HG03432 (cell line): ENCODE data around the gene SMIM35.
"Not testable (repeated sequence)": the region's sequence is repeated elsewhere in the genome, so short reads cannot be mapped to it uniquely, and the experiment has no call there.

ENCODE experiments used
- ATAC-seq: cut with Tn5 transposase; IDR thresholded peaks from one replicate; pipeline ENCODE4 v1.9.1; 2021; ENCODE audit warnings: mild to moderate bottlenecking, moderate library complexity; ENCODE audit not compliant: unreplicated experiment

The SMIM35 gene

GRCh38 chr11:117992136-117992535 is 94.6 kb downstream of the SMIM35 start:
- ATAC-seq = no peak

GRCh38 chr11:117989351-117990102 is 97.2 kb downstream of the SMIM35 start:
- ATAC-seq = no peak

GRCh38 chr11:117986981-117987574 is 99.7 kb downstream of the SMIM35 start:
- peak; percentile 39 for ATAC-seq

GRCh38 chr11:117985953-117986887 is 100.5 kb downstream of the SMIM35 start, which contains the start of gene IL10RA:
Gene IL10RA (plus strand): TSS chr11:117986394. CDS start chr11:117986468, 74 bp downstream.
- ATAC-seq = peak; percentile 89

DNA sequence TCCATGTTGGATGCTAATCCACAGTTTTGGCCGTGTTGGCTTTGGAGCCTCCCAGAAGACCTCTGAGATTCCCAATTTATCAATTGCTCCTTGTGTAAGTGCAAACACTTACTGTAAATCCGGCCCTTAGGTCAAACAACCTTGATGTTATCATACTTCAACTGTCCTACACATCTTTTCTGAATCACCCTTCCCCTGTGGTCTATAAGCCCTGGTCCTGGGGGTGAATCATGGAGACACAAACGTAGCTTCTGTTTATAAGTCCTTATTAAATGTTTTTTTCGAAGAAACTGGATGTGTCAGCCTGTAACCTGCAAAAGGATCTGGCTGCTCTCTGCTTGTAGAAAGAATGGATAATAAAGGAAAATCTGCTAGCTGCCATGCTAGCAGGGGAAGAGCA is 102.3 kb downstream of the SMIM35 start:
- no peak for ATAC-seq

GRCh38 chr11:117983163-117983475 is 103.6 kb downstream of the SMIM35 start:
- ATAC-seq = no peak

- no peak for ATAC-seq
Measured at GRCh38 chr11:117980720-117981119, 106.0 kb downstream of the SMIM35 start.

DNA sequence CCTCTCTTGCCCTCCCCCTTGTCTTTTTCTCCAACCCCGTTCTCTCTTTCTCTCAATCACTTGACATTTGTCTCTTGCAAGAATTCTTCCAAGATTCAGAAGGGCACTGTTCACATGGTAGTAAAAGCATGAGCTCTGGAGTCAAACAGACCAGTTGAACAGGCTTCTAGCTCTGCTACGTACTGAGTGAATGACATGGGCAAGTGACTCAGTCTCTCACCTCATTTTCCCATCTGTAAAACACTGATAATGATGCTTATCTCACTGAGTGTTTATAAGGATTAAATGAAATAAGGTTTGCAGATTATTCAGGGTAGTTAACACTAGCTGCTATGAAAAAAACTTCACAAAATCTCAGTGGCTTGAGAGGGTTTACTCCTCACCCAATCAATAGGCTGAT is 106.5 kb downstream of the SMIM35 start:
- no peak for ATAC-seq

DNA sequence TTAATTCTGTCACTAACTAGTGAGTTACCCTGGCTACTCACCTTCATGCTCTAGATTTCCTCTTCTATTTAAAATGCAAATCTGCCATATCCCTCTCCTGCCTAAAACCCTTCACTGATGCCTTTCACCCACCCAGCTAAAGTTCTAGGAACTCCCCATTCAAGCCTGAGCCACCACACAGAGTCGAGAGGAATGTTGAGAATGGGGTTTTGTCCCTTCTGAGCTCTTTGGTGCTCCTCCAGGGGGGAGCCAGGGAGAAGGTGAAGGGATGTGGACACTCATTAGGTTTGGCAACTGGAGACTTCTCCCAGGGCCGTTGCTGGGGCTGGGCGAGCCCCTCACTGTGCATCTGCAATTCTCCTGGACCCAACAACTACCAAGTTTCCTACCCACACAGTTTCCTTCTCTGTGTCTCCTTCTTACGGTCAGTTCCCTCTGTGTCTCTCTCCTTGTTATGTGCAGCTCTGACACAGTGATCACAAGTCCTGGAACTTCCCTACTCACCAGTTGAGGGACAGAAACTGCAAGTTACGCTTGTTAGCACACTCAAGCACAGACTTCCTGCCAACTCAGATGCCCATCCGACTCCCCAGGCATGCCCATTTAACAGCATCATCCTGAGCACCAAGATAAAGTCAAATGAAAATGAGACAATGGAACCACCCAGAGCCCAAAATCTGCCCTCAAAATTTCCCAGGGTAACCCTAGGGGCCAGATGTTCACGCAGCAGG is 107.1 kb downstream of the SMIM35 start:
- peak; percentile 70 for ATAC-seq

GRCh38 chr11:117978991-117979390 is 107.8 kb downstream of the SMIM35 start:
- no peak for ATAC-seq

- ATAC-seq = not testable (repeated sequence)
Measured at GRCh38 chr11:117978291-117978910, 108.4 kb downstream of the SMIM35 start.

GRCh38 chr11:117977612-117978264 is 109.0 kb downstream of the SMIM35 start:
- not testable (repeated sequence) for ATAC-seq

DNA sequence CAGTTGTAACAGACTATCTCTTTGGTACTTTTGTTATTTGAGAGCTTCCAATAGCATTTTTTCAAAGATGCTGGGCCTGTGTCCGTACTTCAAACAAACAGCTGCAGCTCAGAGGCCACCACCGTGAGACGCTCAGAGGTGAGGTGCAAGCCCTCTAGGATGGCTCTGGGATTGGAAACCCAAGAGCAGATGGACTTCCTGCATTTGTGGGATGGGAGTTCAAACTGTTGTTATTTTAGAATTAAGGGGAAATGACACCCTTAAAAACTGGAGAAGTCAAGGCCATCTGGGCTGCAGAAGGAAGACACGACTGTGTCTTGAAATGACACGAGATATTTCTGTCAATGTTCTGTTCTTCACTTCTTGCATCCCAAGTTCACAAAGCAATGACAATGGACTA is 109.7 kb downstream of the SMIM35 start:
- no peak for ATAC-seq

GRCh38 chr11:117976445-117976844 is 110.3 kb downstream of the SMIM35 start:
- ATAC-seq = no peak

- ATAC-seq = no peak
Measured at GRCh38 chr11:117973503-117973860, 113.3 kb downstream of the SMIM35 start.

DNA sequence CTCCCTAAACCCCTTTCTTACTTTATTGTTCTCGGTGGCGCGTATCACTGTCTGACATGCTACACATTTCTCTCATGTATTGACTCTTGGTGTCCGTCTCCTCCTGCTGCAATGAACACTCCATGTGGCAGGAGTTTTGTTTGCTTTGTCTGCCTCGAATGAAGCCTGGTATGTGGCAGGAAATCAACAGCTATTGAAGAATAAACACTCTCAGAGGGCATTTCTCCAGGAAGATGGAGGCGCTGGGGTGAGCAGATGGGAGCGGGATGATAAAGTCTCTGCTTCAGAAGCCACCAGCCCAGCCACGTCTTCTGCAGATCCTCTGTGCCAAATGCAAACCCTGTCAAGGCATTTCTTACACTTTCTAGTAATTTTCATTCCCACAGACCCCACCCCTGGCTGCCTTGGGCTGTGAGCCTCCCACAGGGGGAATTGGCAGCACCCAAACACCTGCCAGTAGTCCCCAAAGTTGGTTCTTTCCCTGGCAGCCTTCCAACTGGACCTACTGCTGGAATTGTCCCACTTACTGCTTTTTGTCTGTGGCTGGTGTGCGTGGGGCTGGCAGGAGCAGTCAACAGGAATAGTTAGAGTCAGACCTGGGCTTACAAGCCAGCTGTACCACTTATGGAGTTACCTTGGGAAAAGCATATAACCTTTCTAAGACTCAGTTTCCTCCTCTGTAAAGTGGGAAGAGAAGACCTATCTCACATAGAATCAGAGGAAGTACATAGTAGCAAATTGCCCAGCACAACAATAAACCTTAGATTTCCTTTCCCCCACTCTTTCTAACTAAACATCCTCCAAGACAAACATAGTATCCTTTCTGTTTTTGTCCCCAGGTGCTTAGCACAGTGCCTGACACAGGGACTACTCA is 113.9 kb downstream of the SMIM35 start:
- ATAC-seq = no peak

- no peak for ATAC-seq
Measured at GRCh38 chr11:117972044-117972443, 114.7 kb downstream of the SMIM35 start.

GRCh38 chr11:117970400-117971024 is 116.3 kb downstream of the SMIM35 start:
- peak; percentile 50 for ATAC-seq
